ENCODE data around the gene OXCT2. TPM values are rescaled to one million over a fixed set of nuclear protein-coding genes. Genes with fewer than 3 reads are reported as not detected.

OXCT2 gene
- total RNA-seq, 1 donor from 2014 or later: 0.36 TPM

DNA sequence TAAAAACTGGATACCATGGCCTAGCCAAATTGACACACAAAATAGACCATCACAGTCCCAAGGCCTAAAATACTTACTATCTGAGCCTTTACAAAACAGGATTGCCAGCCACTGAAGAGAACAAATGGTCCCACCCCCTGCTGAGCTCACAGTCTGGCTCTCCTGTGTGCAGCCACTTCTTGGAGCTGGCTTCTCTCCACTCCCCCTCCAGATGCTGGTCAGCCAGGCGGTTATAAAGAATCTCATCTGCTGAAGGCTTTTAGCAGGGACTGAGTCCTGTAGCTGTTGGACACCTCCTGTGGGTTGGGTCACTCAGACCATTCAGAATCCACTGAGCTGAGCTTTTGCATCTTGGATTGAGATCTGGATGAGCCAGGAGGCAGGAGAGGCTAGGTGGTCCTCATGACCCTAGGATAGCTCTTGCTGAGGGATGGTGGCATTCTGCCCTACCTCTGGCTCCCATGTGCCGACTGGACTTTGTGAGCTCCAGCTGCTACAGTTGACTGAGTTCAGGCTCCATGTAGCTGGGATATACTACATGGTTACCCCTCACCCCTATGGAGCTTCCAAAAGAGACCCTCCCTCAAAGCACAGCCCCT lies 16.1 kb downstream of the OXCT2 start:
- Mint-ChIP-seq H3K4me3 (ENCODE audit: unreplicated experiment) (no peak overlapping the region), H3K27ac (ENCODE audit: unreplicated experiment) (no peak overlapping the region), H3K27me3 (ENCODE audit: unreplicated experiment) (no peaks in the 10 kb centered on the region), H3K36me3 (ENCODE audit: low read depth, unreplicated experiment) (peaks cover 49% of the 10 kb centered on the region), H3K4me1 (ENCODE audit: unreplicated experiment) (no peaks in the 10 kb centered on the region), H3K9me3 (ENCODE audit: unreplicated experiment) (no peaks in the 10 kb centered on the region)
- no peak for DNase-seq (ENCODE audit: low spot score)
- TF ChIP-seq, protein P1, sequence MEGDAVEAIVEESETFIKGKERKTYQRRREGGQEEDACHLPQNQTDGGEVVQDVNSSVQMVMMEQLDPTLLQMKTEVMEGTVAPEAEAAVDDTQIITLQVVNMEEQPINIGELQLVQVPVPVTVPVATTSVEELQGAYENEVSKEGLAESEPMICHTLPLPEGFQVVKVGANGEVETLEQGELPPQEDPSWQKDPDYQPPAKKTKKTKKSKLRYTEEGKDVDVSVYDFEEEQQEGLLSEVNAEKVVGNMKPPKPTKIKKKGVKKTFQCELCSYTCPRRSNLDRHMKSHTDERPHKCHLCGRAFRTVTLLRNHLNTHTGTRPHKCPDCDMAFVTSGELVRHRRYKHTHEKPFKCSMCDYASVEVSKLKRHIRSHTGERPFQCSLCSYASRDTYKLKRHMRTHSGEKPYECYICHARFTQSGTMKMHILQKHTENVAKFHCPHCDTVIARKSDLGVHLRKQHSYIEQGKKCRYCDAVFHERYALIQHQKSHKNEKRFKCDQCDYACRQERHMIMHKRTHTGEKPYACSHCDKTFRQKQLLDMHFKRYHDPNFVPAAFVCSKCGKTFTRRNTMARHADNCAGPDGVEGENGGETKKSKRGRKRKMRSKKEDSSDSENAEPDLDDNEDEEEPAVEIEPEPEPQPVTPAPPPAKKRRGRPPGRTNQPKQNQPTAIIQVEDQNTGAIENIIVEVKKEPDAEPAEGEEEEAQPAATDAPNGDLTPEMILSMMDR (IDR thresholded peaks at IDR 0.05; ENCODE audit: unreplicated experiment): no peak

DNA sequence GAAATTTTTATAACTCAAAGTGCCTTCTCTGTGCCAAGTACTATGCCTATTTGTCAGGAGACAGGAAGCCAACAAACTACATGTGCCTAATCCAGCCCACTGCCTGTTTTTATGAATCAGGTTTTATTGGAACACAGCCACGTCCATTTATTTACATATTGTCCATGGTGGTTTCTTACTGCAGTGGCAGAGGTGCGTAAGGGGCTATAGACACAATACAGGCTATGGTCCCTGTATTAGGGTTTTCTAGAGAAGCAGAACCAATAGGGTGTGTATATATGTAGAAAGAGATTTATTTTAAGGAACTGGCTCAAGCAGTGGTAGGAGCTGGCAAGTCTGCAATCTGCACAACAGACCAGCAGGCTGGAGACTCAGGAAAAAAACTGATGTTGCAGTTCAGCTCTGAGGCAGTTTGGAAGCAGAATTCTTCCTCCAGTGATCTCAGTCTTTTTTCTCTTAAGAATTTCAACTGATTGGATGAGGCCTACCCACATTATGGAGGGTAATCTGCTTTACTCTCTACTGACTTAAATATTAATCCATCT lies 17.1 kb downstream of the OXCT2 start:
- DNase-seq (ENCODE audit: low spot score): no peak
- TF ChIP-seq, protein P1 (IDR thresholded peaks at IDR 0.05; ENCODE audit: unreplicated experiment): no peak
- no peaks in the 10 kb centered on the region for H3K9me3 Mint-ChIP-seq (ENCODE audit: unreplicated experiment)
- no peak overlapping the region for H3K4me3 Mint-ChIP-seq (ENCODE audit: unreplicated experiment)
- no peaks in the 10 kb centered on the region for H3K27me3 Mint-ChIP-seq (ENCODE audit: unreplicated experiment)
- no peaks in the 10 kb centered on the region for H3K4me1 Mint-ChIP-seq (ENCODE audit: unreplicated experiment)
- H3K36me3 Mint-ChIP-seq (ENCODE audit: low read depth, unreplicated experiment): peaks cover 52% of the 10 kb centered on the region
- no peak overlapping the region for H3K27ac Mint-ChIP-seq (ENCODE audit: unreplicated experiment)

DNA sequence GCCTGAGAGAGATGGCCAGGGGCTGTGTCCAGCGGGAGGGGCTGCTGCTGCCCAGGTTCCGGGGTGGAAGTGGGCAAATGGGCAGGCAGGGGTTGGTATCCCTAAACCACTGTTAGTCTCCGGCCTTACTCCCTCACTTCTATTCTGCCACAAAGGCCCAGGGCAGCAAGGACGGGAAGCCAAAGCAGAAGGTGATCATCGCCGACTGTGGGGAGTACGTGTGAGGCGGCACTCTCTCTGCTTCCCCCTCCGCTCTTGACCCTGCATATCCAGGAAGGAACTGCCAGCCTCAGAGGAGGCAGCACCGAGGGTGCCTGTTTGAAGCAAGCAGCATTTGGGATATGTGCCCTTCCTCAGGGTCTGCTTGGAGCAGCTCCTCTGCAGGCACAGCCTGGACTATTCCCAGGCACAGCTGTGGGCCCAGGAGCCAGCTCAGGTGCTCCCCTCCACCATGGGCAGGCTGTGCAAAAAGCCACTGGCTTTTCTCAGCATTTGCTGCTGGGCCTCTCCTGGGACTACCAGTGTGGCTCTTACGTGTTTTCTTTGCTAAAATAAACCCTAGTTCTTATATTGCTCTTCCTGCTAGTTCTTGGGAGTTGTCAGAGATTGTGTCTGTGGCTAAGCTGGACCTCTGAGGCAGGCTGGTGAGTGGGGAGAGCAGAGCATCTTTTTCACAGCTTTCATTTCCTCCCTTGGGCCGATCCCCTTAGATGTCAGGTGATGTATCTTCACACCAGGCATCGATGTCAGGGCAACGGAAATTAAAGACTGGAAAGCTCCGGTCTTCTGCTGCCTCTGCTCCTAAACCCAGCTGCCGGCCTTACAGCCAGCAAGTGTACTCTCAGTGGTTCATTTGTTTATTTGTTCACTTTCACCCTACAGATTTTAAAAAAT lies 17.8 kb downstream of the OXCT2 start:
- TF ChIP-seq, protein P1 (IDR thresholded peaks at IDR 0.05; ENCODE audit: unreplicated experiment): no peak
- no peaks in the 10 kb centered on the region for H3K4me1 Mint-ChIP-seq (ENCODE audit: unreplicated experiment)
- H3K36me3 Mint-ChIP-seq (ENCODE audit: low read depth, unreplicated experiment): peaks cover 53% of the 10 kb centered on the region
- H3K27ac Mint-ChIP-seq (ENCODE audit: unreplicated experiment): no peak overlapping the region
- H3K4me3 Mint-ChIP-seq (ENCODE audit: unreplicated experiment): peak overlapping the region; percentile 62
- H3K9me3 Mint-ChIP-seq (ENCODE audit: unreplicated experiment): no peaks in the 10 kb centered on the region
- DNase-seq (ENCODE audit: low spot score): no peak
- H3K27me3 Mint-ChIP-seq (ENCODE audit: unreplicated experiment): peaks cover 2% of the 10 kb centered on the region

DNA sequence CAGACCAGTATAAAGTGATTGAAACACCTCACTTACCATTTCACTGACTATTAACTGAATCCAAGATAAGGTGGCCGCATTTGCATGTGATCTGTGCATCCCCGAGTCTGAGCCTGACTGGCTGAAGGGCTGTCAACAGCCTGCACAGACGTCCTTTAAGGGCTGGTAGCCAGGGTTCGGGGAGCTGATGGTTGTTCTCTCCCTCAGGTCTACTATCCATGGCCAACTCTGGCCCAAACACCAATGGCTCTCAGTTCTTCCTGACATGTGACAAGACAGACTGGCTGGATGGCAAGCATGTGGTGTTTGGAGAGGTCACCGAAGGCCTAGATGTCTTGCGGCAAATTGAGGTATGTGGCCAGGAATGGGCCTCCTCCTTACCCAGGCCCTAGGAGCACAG lies 18.4 kb downstream of the OXCT2 start:
- H3K9me3 Mint-ChIP-seq (ENCODE audit: unreplicated experiment): no peaks in the 10 kb centered on the region
- peaks cover 50% of the 10 kb centered on the region for H3K36me3 Mint-ChIP-seq (ENCODE audit: low read depth, unreplicated experiment)
- no peak overlapping the region for H3K27ac Mint-ChIP-seq (ENCODE audit: unreplicated experiment)
- TF ChIP-seq, protein P1 (IDR thresholded peaks at IDR 0.05; ENCODE audit: unreplicated experiment): no peak
- no peak overlapping the region for H3K4me3 Mint-ChIP-seq (ENCODE audit: unreplicated experiment)
- DNase-seq (ENCODE audit: low spot score): no peak
- H3K4me1 Mint-ChIP-seq (ENCODE audit: unreplicated experiment): no peaks in the 10 kb centered on the region
- peaks cover 2% of the 10 kb centered on the region for H3K27me3 Mint-ChIP-seq (ENCODE audit: unreplicated experiment)

DNA sequence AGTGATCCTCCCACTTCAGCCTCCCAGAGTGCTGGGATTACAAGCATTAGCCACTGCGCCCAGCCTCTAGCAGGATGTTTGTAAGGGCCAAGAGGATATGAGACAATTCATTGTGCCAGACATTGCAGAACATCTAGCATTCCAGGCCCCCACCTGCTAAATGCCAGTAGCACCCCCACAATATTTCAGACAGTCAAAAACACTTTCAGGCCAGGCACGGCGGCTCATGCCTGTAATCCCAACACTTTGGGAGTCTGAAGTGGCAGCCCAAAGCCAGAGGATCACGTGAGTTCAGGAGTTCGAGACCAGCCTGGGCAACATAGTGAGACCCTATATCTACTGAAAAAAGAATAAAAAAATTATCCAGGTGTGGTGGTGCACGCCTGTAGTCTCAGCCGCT lies 19.6 kb downstream of the OXCT2 start:
- Mint-ChIP-seq H3K9me3 (ENCODE audit: unreplicated experiment) (no peaks in the 10 kb centered on the region), H3K27me3 (ENCODE audit: unreplicated experiment) (peaks cover 2% of the 10 kb centered on the region), H3K27ac (ENCODE audit: unreplicated experiment) (no peak overlapping the region), H3K36me3 (ENCODE audit: low read depth, unreplicated experiment) (peaks cover 45% of the 10 kb centered on the region), H3K4me1 (ENCODE audit: unreplicated experiment) (no peaks in the 10 kb centered on the region), H3K4me3 (ENCODE audit: unreplicated experiment) (no peak overlapping the region)
- DNase-seq (ENCODE audit: low spot score): no peak
- TF ChIP-seq, protein P1 (IDR thresholded peaks at IDR 0.05; ENCODE audit: unreplicated experiment): no peak
